MCF 10A (cell line): ENCODE measurements around the gene ZSWIM5. TPM values are rescaled to one million over a fixed set of nuclear protein-coding genes. Genes with fewer than 3 reads are reported as not detected.

Experiments
- BruUV-seq: library from RNA; stranded (reverse); fragments of 400-500 nt; replicated peaks from 2 replicates; lab custom pipeline; 2021; lab: Mats Ljungman, UMichigan
- CTCF ChIA-PET: fragments of 300-600 bp; sonication (Branson Sonifier 250); formaldehyde crosslinking; extraction: SDS; loops from one replicate; lab custom pipeline; 2021; ENCODE audit warnings: antibody characterized with exemption, inconsistent platforms; lab: Yijun Ruan, JAX
- POLR2A ChIA-PET: fragments of 300-600, 350-650 bp; sonication (Branson Sonifier 250); formaldehyde crosslinking; extraction: SDS; loops from one replicate; lab custom pipeline; 2020; ENCODE audit warnings: antibody characterized with exemption, inconsistent platforms; lab: Yijun Ruan, JAX
- DNase-seq: peaks from one replicate; pipeline ENCODE4 v3.0.0-alpha.2; 2018; ENCODE audit not compliant: unreplicated experiment
- H3K27ac Mint-ChIP-seq: one replicate; pipeline ENCODE4 v1.8.0; 2022; ENCODE audit warnings: mild to moderate bottlenecking, low read depth, mixed read lengths; ENCODE audit not compliant: unreplicated experiment
- H3K27me3 Mint-ChIP-seq: one replicate; pipeline ENCODE4 v1.8.0; 2022; ENCODE audit warnings: mixed read lengths; ENCODE audit not compliant: insufficient read depth, unreplicated experiment
- H3K36me3 Mint-ChIP-seq: one replicate; pipeline ENCODE4 v1.8.0; 2022; ENCODE audit warnings: mild to moderate bottlenecking, moderate library complexity, mixed read lengths; ENCODE audit not compliant: insufficient read depth, unreplicated experiment
- H3K4me1 Mint-ChIP-seq: one replicate; pipeline ENCODE4 v1.8.0; 2022; ENCODE audit warnings: mixed read lengths; ENCODE audit not compliant: insufficient read depth, unreplicated experiment
- H3K4me3 Mint-ChIP-seq: one replicate; pipeline ENCODE4 v1.8.0; 2022; ENCODE audit warnings: mild to moderate bottlenecking, moderate library complexity, mixed read lengths; ENCODE audit not compliant: unreplicated experiment
- H3K9me3 Mint-ChIP-seq: one replicate; pipeline ENCODE4 v1.8.0; 2022; ENCODE audit warnings: mixed read lengths; ENCODE audit not compliant: unreplicated experiment
- intact Hi-C: fragments of 100-400 bp; cut with micrococcal nuclease; formaldehyde crosslinking; loops from 2 replicates; pipeline ENCODE4 v1.14.1; 2022
- total RNA-seq: library from RNA; stranded (reverse); gene quantifications from 2 replicates; pipeline ENCODE4 v1.2.3, GENCODE V29; 2022
- TF ChIP-seq, protein P1 (sequence below): fragments of 200-600 bp; IDR thresholded peaks from one replicate; pipeline ENCODE4 v1.8.0; 2022; ENCODE audit warnings: antibody characterized with exemption, mild to moderate bottlenecking; ENCODE audit not compliant: unreplicated experiment

ZSWIM5 gene
- total RNA-seq, 1 experiment from 2014 or later: 0.14 TPM

DNA sequence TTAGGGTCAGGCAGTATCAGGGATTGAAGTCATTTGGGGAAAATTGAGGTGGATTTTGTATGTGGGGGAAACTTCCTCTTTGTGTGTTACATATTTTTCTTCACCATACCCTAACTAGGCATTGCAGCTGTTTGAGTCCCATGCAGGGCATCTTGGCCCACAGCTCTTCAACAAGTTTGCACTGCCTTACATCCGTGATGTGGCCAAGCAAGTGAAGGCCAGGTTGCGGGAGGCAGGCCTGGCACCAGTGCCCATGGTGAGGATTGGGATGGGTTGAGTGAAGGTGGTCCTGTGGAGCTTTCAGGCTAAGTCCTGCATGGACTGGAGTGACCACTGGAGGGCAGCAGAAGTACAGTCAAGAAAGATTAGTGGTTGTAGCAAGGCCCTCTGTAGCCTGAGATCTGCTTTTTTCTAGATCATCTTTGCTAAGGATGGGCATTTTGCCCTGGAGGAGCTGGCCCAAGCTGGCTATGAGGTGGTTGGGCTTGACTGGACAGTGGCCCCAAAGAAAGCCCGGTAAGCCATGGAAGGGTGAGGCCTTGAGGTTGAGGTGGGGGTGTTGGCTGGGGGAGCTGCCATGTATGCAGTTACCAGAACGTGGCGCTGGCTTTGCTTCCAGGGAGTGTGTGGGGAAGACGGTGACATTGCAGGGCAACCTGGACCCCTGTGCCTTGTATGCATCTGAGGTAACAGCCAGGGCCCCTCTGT lies 191.9 kb downstream of the ZSWIM5 start:
- intact Hi-C loops: loop anchor here (1.0 to 5.0 kb wide), 5 partner anchors 282 to 558 kb away; partner anchors contain the start of gene RNU5D-1
- Mint-ChIP-seq H3K27me3 (no peaks in the 10 kb centered on the region), H3K9me3 (no peaks in the 10 kb centered on the region), H3K36me3 (peaks cover 17% of the 10 kb centered on the region), H3K4me3 (peak overlapping the region; percentile 54), H3K27ac (peak overlapping the region; percentile 27), H3K4me1 (peaks cover 27% of the 10 kb centered on the region)
- TF ChIP-seq, protein P1, sequence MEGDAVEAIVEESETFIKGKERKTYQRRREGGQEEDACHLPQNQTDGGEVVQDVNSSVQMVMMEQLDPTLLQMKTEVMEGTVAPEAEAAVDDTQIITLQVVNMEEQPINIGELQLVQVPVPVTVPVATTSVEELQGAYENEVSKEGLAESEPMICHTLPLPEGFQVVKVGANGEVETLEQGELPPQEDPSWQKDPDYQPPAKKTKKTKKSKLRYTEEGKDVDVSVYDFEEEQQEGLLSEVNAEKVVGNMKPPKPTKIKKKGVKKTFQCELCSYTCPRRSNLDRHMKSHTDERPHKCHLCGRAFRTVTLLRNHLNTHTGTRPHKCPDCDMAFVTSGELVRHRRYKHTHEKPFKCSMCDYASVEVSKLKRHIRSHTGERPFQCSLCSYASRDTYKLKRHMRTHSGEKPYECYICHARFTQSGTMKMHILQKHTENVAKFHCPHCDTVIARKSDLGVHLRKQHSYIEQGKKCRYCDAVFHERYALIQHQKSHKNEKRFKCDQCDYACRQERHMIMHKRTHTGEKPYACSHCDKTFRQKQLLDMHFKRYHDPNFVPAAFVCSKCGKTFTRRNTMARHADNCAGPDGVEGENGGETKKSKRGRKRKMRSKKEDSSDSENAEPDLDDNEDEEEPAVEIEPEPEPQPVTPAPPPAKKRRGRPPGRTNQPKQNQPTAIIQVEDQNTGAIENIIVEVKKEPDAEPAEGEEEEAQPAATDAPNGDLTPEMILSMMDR: peak; percentile 80
- ChIA-PET CTCF (interaction anchor here (0.5 to 12.2 kb wide), 40 partner anchors 9 to 583 kb away, joined by 3 to 437 read pairs (median 4); partner anchors contain the start of genes EIF2B3, MUTYH, TESK2 and TOE1), POLR2A (interaction anchor here (0.5 to 11.7 kb wide), 9 partner anchors 28 to 1070 kb away, joined by 3 to 176 read pairs (median 4); partner anchors contain the start of genes CCDC163, EIF2B3, MMACHC and MUTYH)
- no TSS peak for BruUV-seq
- peak; percentile 81 for DNase-seq

DNA sequence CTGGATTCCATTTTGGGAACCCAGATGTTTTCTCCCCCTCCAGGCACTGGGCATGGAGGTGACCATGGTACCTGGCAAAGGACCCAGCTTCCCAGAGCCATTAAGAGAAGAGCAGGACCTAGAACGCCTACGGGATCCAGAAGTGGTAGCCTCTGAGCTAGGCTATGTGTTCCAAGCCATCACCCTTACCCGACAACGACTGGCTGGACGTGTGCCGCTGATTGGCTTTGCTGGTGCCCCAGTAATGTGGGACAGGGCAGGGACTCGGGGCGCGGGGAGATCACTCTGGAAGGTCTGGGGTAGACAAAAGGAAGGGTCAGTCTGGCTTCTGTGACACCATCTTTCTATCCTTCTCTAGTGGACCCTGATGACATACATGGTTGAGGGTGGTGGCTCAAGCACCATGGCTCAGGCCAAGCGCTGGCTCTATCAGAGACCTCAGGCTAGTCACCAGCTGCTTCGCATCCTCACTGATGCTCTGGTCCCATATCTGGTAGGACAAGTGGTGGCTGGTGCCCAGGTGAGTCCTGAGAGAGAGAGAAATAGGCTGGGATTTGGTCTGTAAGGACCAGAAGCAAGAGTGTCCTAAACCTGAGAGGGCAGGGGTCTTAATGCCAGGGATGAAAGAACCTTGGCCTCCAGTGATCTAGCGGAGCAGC lies 192.7 kb downstream of the ZSWIM5 start:
- no TSS peak for BruUV-seq
- peak overlapping the region; percentile 27 for H3K27ac Mint-ChIP-seq
- DNase-seq: no peak
- CTCF ChIA-PET: interaction anchor here (0.5 to 12.2 kb wide), 39 partner anchors 8 to 551 kb away, joined by 3 to 437 read pairs (median 4); partner anchors contain the start of genes EIF2B3, MUTYH, TESK2 and TOE1
- H3K36me3 Mint-ChIP-seq: peaks cover 24% of the 10 kb centered on the region
- POLR2A ChIA-PET: interaction anchor here (0.5 to 11.7 kb wide), 11 partner anchors 27 to 1071 kb away, joined by 3 to 176 read pairs (median 4); partner anchors contain the start of genes CCDC163, EIF2B3, MMACHC and MUTYH
- H3K9me3 Mint-ChIP-seq: no peaks in the 10 kb centered on the region
- peak overlapping the region; percentile 88 for H3K4me3 Mint-ChIP-seq
- intact Hi-C loops: loop anchor here (1.0 to 5.0 kb wide), 6 partner anchors 221 to 559 kb away; partner anchors contain the start of gene RNU5D-1
- TF ChIP-seq, protein P1: no peak
- H3K27me3 Mint-ChIP-seq: no peaks in the 10 kb centered on the region
- peaks cover 24% of the 10 kb centered on the region for H3K4me1 Mint-ChIP-seq

DNA sequence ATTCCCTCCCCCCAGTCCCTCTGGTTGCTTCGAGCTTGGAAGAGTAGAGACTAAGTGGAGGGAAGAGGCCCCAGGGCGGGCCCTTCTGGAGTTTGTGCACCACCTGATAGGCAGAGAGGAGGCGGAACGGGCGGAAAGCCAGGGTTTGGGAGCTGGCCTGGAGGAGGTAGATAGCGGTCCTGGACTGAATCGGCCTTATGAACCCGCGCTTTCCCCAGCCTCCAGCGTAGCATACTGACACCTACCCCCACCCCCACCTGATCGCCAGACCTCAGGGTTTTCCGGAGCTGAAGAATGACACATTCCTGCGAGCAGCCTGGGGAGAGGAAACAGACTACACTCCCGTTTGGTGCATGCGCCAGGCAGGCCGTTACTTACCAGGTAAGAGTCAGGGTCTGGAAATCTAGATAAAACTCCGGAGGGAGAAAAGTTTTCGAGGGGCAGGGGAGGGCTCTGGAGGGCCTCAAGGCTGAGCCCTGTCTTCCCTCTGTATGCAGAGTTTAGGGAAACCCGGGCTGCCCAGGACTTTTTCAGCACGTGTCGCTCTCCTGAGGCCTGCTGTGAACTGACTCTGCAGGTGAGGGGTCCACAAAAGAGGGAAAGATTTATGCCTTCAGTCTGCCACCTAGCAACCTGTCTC lies 193.6 kb downstream of the ZSWIM5 start:
- Mint-ChIP-seq H3K27ac (peak overlapping the region; percentile 85), H3K4me1 (peaks cover 20% of the 10 kb centered on the region), H3K9me3 (no peaks in the 10 kb centered on the region), H3K36me3 (peaks cover 24% of the 10 kb centered on the region), H3K4me3 (peak overlapping the region; percentile 88), H3K27me3 (no peaks in the 10 kb centered on the region)
- DNase-seq: peak; percentile 77
- ChIA-PET POLR2A (interaction anchor here (0.6 to 11.7 kb wide), 38 partner anchors 12 to 673 kb away, joined by 3 to 176 read pairs (median 6); partner anchors contain the start of genes CCDC163, DYNLT4, EIF2B3 and GPBP1L1), CTCF (interaction anchor here (0.6 to 12.2 kb wide), 16 partner anchors 10 to 480 kb away, joined by 3 to 437 read pairs (median 4); partner anchors contain the start of genes RNU5D-1 and TESK2)
- intact Hi-C loops: loop anchor here (1.0 to 5.0 kb wide), 5 partner anchors 176 to 560 kb away; partner anchors contain the start of gene RNU5D-1
- TF ChIP-seq, protein P1: no peak
- BruUV-seq: no TSS peak
